Effector memory CD4-positive, alpha-beta T cell (primary cell): ENCODE measurements around the gene EDNRA.

ENCODE experiments used
- DNase-seq, 3 donors: peaks; one replicate each; pipeline ENCODE4 v3.0.0-alpha.2; 2020
- H3K27ac ChIP-seq: 2 replicates; pipeline ENCODE4 v1.7.0; 2013; ENCODE audit warnings: mild to moderate bottlenecking, low read length, moderate library complexity; ENCODE audit not compliant: insufficient read depth, poor library complexity, severe bottlenecking
- H3K27me3 ChIP-seq: replicated peaks from 2 replicates; pipeline ENCODE4 v1.7.0; 2013; ENCODE audit warnings: mild to moderate bottlenecking, low read length; ENCODE audit not compliant: insufficient read depth, control insufficient read depth, poor library complexity, severe bottlenecking
- H3K36me3 ChIP-seq: 2 replicates; pipeline ENCODE4 v1.7.0; 2013; ENCODE audit warnings: mild to moderate bottlenecking, low read length, moderate library complexity; ENCODE audit not compliant: control insufficient read depth, insufficient read depth
- H3K4me1 ChIP-seq: 2 replicates; pipeline ENCODE4 v1.7.0; 2013; ENCODE audit warnings: low read length, mild to moderate bottlenecking; ENCODE audit not compliant: control insufficient read depth, insufficient read depth, poor library complexity, severe bottlenecking
- H3K4me3 ChIP-seq: 2 replicates; pipeline ENCODE4 v1.7.0; 2013; ENCODE audit warnings: low read length, low read depth, mild to moderate bottlenecking; ENCODE audit not compliant: insufficient read depth, poor library complexity, severe bottlenecking
- H3K9me3 ChIP-seq: 2 replicates; pipeline ENCODE4 v1.7.0; 2013; ENCODE audit warnings: mild to moderate bottlenecking, low read length, moderate library complexity; ENCODE audit not compliant: control insufficient read depth

EDNRA gene

GRCh38 chr4:147516133-147516532, 35.2 kb downstream of the EDNRA start:
- no peaks in the 10 kb centered on the region for H3K4me1 ChIP-seq
- no peak for DNase-seq

GRCh38 chr4:147518086-147518485, 37.2 kb downstream of the EDNRA start:
- H3K27me3 ChIP-seq = no peaks in the 10 kb centered on the region

More at GRCh38 chr4:147516133-147516532, 35.2 kb downstream of the EDNRA start:
- Histone ChIP-seq H3K27me3 (no peaks in the 10 kb centered on the region), H3K27ac (no peak overlapping the region), H3K36me3 (no peaks in the 10 kb centered on the region), H3K4me3 (no peak overlapping the region), H3K9me3 (no peaks in the 10 kb centered on the region)

GRCh38 chr4:147518846-147519767, 38.2 kb downstream of the EDNRA start:
- Histone ChIP-seq H3K36me3 (no peaks in the 10 kb centered on the region), H3K9me3 (no peaks in the 10 kb centered on the region), H3K4me3 (no peak overlapping the region), H3K27me3 (no peaks in the 10 kb centered on the region), H3K4me1 (no peaks in the 10 kb centered on the region), H3K27ac (no peak overlapping the region)
- peak in 2 of 3 donors; percentile 3 to 23 for DNase-seq

More at GRCh38 chr4:147518086-147518485, 37.2 kb downstream of the EDNRA start:
- no peak for DNase-seq
- Histone ChIP-seq H3K4me3 (no peak overlapping the region), H3K9me3 (no peaks in the 10 kb centered on the region), H3K36me3 (no peaks in the 10 kb centered on the region), H3K27ac (no peak overlapping the region), H3K4me1 (no peaks in the 10 kb centered on the region)

GRCh38 chr4:147524601-147525000, 43.7 kb downstream of the EDNRA start:
- H3K27ac ChIP-seq = no peak overlapping the region
- no peak for DNase-seq

GRCh38 chr4:147525494-147526271, 44.8 kb downstream of the EDNRA start:
- H3K4me1 ChIP-seq = no peaks in the 10 kb centered on the region
- no peaks in the 10 kb centered on the region for H3K27me3 ChIP-seq
- H3K4me3 ChIP-seq = no peak overlapping the region
- DNase-seq = no peak
- H3K27ac ChIP-seq = no peak overlapping the region
- H3K36me3 ChIP-seq = no peaks in the 10 kb centered on the region
- no peaks in the 10 kb centered on the region for H3K9me3 ChIP-seq

More at GRCh38 chr4:147524601-147525000, 43.7 kb downstream of the EDNRA start:
- no peaks in the 10 kb centered on the region for H3K36me3 ChIP-seq
- no peaks in the 10 kb centered on the region for H3K9me3 ChIP-seq
- no peaks in the 10 kb centered on the region for H3K27me3 ChIP-seq
- H3K4me1 ChIP-seq = no peaks in the 10 kb centered on the region
- H3K4me3 ChIP-seq = no peak overlapping the region

GRCh38 chr4:147526272-147526654, 45.4 kb downstream of the EDNRA start:
- Histone ChIP-seq H3K9me3 (no peaks in the 10 kb centered on the region), H3K36me3 (no peaks in the 10 kb centered on the region), H3K27me3 (no peaks in the 10 kb centered on the region)

GRCh38 chr4:147528054-147528453, 47.2 kb downstream of the EDNRA start:
- no peak for DNase-seq
- H3K4me3 ChIP-seq = no peak overlapping the region
- H3K9me3 ChIP-seq = no peaks in the 10 kb centered on the region
- H3K27ac ChIP-seq = no peak overlapping the region
- H3K36me3 ChIP-seq = no peaks in the 10 kb centered on the region
- H3K27me3 ChIP-seq = no peaks in the 10 kb centered on the region
- H3K4me1 ChIP-seq = no peaks in the 10 kb centered on the region

More at GRCh38 chr4:147526272-147526654, 45.4 kb downstream of the EDNRA start:
- no peak for DNase-seq
- no peak overlapping the region for H3K4me3 ChIP-seq
- H3K27ac ChIP-seq = no peak overlapping the region
- no peaks in the 10 kb centered on the region for H3K4me1 ChIP-seq

GRCh38 chr4:147530134-147530533, 49.2 kb downstream of the EDNRA start:
- Histone ChIP-seq H3K9me3 (no peaks in the 10 kb centered on the region), H3K4me1 (no peaks in the 10 kb centered on the region), H3K27me3 (no peaks in the 10 kb centered on the region), H3K27ac (no peak overlapping the region), H3K4me3 (no peak overlapping the region), H3K36me3 (no peaks in the 10 kb centered on the region)
- DNase-seq = no peak

- no peak for DNase-seq
- H3K4me3 ChIP-seq = no peak overlapping the region
- no peak overlapping the region for H3K27ac ChIP-seq
- no peaks in the 10 kb centered on the region for H3K4me1 ChIP-seq
- H3K9me3 ChIP-seq = no peaks in the 10 kb centered on the region
- H3K36me3 ChIP-seq = no peaks in the 10 kb centered on the region
- no peaks in the 10 kb centered on the region for H3K27me3 ChIP-seq
These were observed 49.8 kb downstream of the EDNRA start for GRCh38 chr4:147530723-147531122.

GRCh38 chr4:147532896-147533295, 52.0 kb downstream of the EDNRA start:
- no peak for DNase-seq
- H3K36me3 ChIP-seq = no peaks in the 10 kb centered on the region
- H3K4me1 ChIP-seq = no peaks in the 10 kb centered on the region
- no peaks in the 10 kb centered on the region for H3K27me3 ChIP-seq
- no peaks in the 10 kb centered on the region for H3K9me3 ChIP-seq
- H3K27ac ChIP-seq = no peak overlapping the region
- H3K4me3 ChIP-seq = no peak overlapping the region
